Measurements from ENCODE around the gene TSSK3.
"Not testable (repeated sequence)": the region's sequence is repeated elsewhere in the genome, so short reads cannot be mapped to it uniquely, and the experiment has no call there.

The TSSK3 gene

GRCh38 chr1:32394141-32394889, 32.0 kb downstream of the TSSK3 start, which contains the start of gene BSDC1:
BSDC1 (minus strand) TSS chr1:32394441; CDS start chr1:32394414, 27 bp downstream.
- H3K4me1 Mint-ChIP-seq (ENCODE audit: low read depth), result peaks cover 32% of the 10 kb centered on the region
- H3K4me3 Mint-ChIP-seq, result peak within 1 kb of the TSS; percentile 98
- peaks cover 18% of the 10 kb centered on the region for H3K36me3 Mint-ChIP-seq (ENCODE audit: low read depth)
- no peaks in the 10 kb centered on the region for H3K9me3 Mint-ChIP-seq
- peak; percentile 98 for DNase-seq
- peak within 1 kb of the TSS; percentile 99 for H3K27ac Mint-ChIP-seq
- no peaks in the 10 kb centered on the region for H3K27me3 Mint-ChIP-seq

DNA sequence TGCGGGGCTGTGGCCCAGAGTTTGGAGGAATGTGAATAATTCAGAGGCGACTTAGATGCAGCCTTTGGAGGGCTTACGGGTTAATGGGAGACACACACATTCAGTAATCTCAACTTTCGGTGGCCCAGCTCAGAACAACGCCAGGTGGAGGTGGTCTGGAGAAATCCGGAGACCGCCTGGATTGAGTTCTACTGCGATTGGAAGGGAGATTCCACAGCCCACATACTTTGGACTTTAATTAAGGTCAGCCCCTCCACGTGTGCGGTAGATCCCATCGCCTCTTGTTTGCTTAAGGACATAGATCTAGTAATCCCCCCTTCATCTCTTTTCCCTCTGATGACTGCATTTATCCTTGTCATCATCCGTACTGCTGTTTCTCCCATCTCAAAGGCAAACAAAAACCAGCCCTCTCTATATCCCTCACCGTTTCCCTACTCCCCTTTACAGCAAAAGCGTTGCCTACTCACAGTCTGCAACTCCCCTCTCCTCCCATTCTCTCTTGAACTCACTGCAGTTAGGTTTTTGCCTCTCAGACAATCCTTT, 32.6 kb downstream of the TSSK3 start:
- DNase-seq, result no peak

GRCh38 chr1:32396524-32396923, 34.2 kb downstream of the TSSK3 start:
- peaks cover 18% of the 10 kb centered on the region for H3K36me3 Mint-ChIP-seq (ENCODE audit: low read depth)
- not testable (repeated sequence) for H3K4me3 Mint-ChIP-seq, H3K27me3 Mint-ChIP-seq, H3K27ac Mint-ChIP-seq, H3K9me3 Mint-ChIP-seq, DNase-seq
- peaks cover 33% of the 10 kb centered on the region for H3K4me1 Mint-ChIP-seq (ENCODE audit: low read depth)

More for the DNA sequence above, 32.6 kb downstream of the TSSK3 start:
- Mint-ChIP-seq H3K36me3 (ENCODE audit: low read depth) (peaks cover 18% of the 10 kb centered on the region), H3K9me3 (no peaks in the 10 kb centered on the region), H3K27me3 (no peaks in the 10 kb centered on the region), H3K4me3 (peak overlapping the region; percentile 98), H3K27ac (peak overlapping the region; percentile 99), H3K4me1 (ENCODE audit: low read depth) (peaks cover 32% of the 10 kb centered on the region)

DNA sequence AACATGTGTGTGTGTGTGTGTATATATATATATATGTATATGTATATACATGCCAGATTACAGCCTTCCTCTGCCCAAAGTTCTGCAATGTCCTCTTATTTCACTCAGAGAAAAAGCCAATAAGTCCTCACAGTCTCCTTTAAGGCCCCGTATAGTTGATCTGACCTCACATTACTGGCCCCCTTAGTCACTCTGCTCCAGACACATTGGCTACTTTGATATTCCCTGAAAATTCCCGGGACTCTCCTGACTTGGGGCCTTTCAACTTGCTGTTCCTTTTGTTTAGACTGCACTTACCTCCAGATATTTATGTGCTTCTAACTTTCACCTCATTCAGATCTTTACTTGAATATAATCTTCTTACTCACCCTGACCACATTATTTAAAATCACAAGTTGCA, 36.1 kb downstream of the TSSK3 start:
- DNase-seq, result no peak
- H3K27ac Mint-ChIP-seq, result no peak overlapping the region
- peaks cover 11% of the 10 kb centered on the region for H3K36me3 Mint-ChIP-seq (ENCODE audit: low read depth)
- no peaks in the 10 kb centered on the region for H3K9me3 Mint-ChIP-seq
- H3K4me1 Mint-ChIP-seq (ENCODE audit: low read depth), result peaks cover 19% of the 10 kb centered on the region
- H3K4me3 Mint-ChIP-seq, result no peak overlapping the region
- no peaks in the 10 kb centered on the region for H3K27me3 Mint-ChIP-seq

GRCh38 chr1:32399843-32400242, 37.5 kb downstream of the TSSK3 start:
- no peak for DNase-seq
- H3K27ac Mint-ChIP-seq, result no peak overlapping the region

DNA sequence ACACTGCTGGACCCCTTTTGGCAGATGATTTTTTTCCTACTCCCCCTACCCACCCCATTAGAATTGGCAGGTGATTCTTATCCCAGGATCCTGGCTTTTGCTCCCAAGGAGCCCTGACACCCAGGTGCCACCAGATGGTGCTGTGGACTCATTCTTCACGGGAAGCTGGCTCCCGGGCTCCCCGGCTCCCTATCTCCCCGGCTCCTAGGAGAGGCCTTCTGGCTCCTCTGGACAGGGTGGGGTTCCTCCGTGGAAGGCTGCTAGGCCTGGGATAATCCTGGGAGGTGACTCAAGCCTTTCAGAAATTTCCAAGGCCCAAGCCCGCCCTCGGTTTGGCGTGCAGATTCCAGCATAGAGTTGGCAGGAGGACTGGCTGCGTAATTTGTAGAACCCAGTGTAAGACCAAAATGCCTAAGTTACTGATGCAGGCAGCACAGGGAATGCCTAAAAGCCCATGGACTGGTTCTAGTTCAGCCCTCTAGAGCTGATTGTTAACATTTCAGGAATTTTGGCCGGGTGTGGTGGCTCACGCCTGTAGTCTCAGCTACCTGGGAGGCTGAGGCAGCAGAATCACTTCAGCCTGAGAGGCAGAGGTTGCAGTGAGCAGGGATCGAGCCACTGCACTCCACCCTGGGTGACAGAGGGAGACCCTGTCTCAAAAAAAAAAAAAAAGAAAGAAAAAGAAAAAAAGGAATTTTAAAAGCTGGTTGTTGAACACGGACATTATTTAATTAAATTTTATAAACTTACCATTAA, 38.7 kb downstream of the TSSK3 start:
- no peaks in the 10 kb centered on the region for H3K36me3 Mint-ChIP-seq (ENCODE audit: low read depth)
- peaks cover 2% of the 10 kb centered on the region for H3K4me1 Mint-ChIP-seq (ENCODE audit: low read depth)
- H3K9me3 Mint-ChIP-seq, result no peaks in the 10 kb centered on the region
- H3K27me3 Mint-ChIP-seq, result no peaks in the 10 kb centered on the region
- DNase-seq, result peak; percentile 73
- H3K27ac Mint-ChIP-seq, result no peak overlapping the region
- peak overlapping the region; percentile 28 for H3K4me3 Mint-ChIP-seq

More at GRCh38 chr1:32399843-32400242, 37.5 kb downstream of the TSSK3 start:
- Mint-ChIP-seq H3K9me3 (no peaks in the 10 kb centered on the region), H3K4me1 (ENCODE audit: low read depth) (peaks cover 8% of the 10 kb centered on the region), H3K4me3 (no peak overlapping the region), H3K36me3 (ENCODE audit: low read depth) (no peaks in the 10 kb centered on the region), H3K27me3 (no peaks in the 10 kb centered on the region)

DNA sequence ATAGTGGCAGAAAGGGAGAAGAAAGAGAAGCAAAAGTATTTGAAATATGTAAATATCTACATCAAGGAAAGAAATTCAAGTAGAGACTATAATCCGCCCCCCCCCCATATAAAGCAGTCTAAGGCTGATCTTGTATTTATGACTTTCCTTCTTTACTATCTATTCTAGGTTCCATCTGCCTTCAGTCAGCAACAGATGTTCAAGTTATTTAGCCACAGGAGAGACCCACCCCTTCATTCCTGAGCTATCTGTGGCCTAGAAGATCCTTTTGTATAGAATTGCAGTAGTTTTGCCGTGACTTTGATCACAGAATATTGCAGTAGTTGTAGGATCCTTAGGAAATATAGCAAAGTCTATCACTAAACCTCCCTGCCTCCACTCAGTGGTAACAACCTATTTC, 42.6 kb downstream of the TSSK3 start:
- H3K9me3 Mint-ChIP-seq, result no peaks in the 10 kb centered on the region
- H3K4me3 Mint-ChIP-seq, result no peak overlapping the region
- H3K27ac Mint-ChIP-seq, result no peak overlapping the region
- H3K27me3 Mint-ChIP-seq, result no peaks in the 10 kb centered on the region
- H3K4me1 Mint-ChIP-seq (ENCODE audit: low read depth), result peaks cover 2% of the 10 kb centered on the region
- H3K36me3 Mint-ChIP-seq (ENCODE audit: low read depth), result no peaks in the 10 kb centered on the region
- DNase-seq, result no peak

DNA sequence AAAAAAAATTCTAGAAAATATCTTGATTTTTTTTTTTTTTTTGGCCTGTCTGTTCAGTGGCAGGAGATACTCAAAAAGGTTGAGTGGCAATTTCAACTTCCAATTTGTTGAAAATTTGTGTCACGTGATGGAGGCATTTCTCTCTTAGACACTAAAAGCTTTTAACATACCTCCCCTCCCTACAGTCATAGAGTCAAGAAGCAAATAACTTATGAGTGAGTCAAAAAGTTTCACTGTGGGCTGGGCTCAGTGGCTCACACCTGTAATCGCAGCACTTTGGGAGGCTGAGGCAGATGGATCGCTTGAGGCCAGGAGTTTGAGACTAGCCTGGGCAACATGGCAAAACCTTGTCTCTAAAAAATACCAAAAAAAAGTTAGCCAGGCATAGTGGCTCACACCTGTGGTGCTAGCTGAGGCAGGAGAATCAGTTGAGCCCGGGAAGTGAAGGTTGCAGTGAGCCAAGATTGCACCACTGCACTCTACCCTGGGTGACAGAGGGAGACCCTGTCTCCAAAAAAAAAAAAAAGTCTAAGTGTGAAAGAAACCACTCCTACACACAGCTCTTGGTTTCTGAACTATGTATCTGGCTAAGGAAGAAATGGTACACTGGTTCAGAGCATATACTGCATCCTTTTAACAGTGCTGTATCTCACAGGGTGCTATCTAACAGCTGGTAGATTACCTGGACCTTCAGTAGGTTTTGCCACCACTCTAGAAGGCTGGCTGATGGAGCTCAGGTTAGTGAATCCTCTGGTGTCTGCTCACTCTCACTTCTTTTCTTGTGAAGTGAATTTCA, 43.5 kb downstream of the TSSK3 start:
- H3K9me3 Mint-ChIP-seq, result no peaks in the 10 kb centered on the region
- H3K27ac Mint-ChIP-seq, result no peak overlapping the region
- peaks cover 1% of the 10 kb centered on the region for H3K4me1 Mint-ChIP-seq (ENCODE audit: low read depth)
- H3K36me3 Mint-ChIP-seq (ENCODE audit: low read depth), result no peaks in the 10 kb centered on the region
- H3K27me3 Mint-ChIP-seq, result no peaks in the 10 kb centered on the region
- no peak for DNase-seq
- no peak overlapping the region for H3K4me3 Mint-ChIP-seq

DNA sequence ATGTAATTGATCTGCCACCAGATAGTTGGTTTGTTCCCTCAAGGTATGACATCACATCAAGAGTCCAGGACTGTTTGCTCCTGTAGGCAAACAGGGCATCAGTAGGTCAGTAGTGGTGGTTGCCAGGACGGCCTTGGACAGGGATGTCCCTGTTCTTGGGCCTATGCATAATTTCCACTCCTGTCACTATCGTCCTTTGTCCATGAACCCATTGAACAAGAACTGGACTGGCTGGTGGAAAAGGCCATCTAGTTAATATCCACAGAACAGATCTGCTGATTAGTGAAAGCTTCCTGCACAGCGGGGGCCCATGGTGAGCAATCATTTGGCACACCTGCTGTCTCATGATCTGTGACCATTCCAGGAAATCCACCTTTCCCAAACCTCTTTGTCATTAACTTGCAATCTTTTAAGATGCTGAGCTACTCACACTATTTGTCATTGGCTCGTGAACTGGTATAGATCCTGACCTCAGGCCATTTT, 44.3 kb downstream of the TSSK3 start:
- Mint-ChIP-seq H3K27ac (no peak overlapping the region), H3K9me3 (no peaks in the 10 kb centered on the region), H3K4me1 (ENCODE audit: low read depth) (no peaks in the 10 kb centered on the region), H3K4me3 (no peak overlapping the region), H3K27me3 (no peaks in the 10 kb centered on the region), H3K36me3 (ENCODE audit: low read depth) (no peaks in the 10 kb centered on the region)
- DNase-seq, result no peak

GRCh38 chr1:32411261-32411660, 48.9 kb downstream of the TSSK3 start:
- DNase-seq, result no peak
- H3K4me1 Mint-ChIP-seq (ENCODE audit: low read depth), result peaks cover 3% of the 10 kb centered on the region
- no peaks in the 10 kb centered on the region for H3K36me3 Mint-ChIP-seq (ENCODE audit: low read depth)
- no peak overlapping the region for H3K4me3 Mint-ChIP-seq
- peaks cover 9% of the 10 kb centered on the region for H3K27me3 Mint-ChIP-seq
- no peaks in the 10 kb centered on the region for H3K9me3 Mint-ChIP-seq
- H3K27ac Mint-ChIP-seq, result no peak overlapping the region

GRCh38 chr1:32413507-32414185, 51.3 kb downstream of the TSSK3 start:
- peak overlapping the region; percentile 17 for H3K27ac Mint-ChIP-seq
- DNase-seq, result peak; percentile 65
- peaks cover 3% of the 10 kb centered on the region for H3K4me1 Mint-ChIP-seq (ENCODE audit: low read depth)
- no peaks in the 10 kb centered on the region for H3K9me3 Mint-ChIP-seq
- peaks cover 9% of the 10 kb centered on the region for H3K27me3 Mint-ChIP-seq
- H3K4me3 Mint-ChIP-seq, result no peak overlapping the region
- H3K36me3 Mint-ChIP-seq (ENCODE audit: low read depth), result no peaks in the 10 kb centered on the region

Data from activated T-cell treated with anti-CD3 and anti-CD28 coated beads, Interleukin-2, amount 50 U/mL, for 24 hours (primary cell).